DOHH2 (cell line): ENCODE measurements around the gene OTOA.
A peak's percentile ranks its signal among the peaks of the same experiment; 100 is the strongest.
"Not testable (repeated sequence)": the region's sequence is repeated elsewhere in the genome, so short reads cannot be mapped to it uniquely, and the experiment has no call there.

ENCODE experiments used
- H3F3A ChIP-seq: fragments of 200-600 bp; sonication (generic), shearing (Covaris generic); 2 replicates; pipeline ENCODE4 v1.6.0; 2016; ENCODE audit warnings: antibody characterized with exemption, mild to moderate bottlenecking; ENCODE audit not compliant: control insufficient read depth, insufficient read depth
- H3K27ac ChIP-seq: fragments of 200-600 bp; sonication (generic); 2 replicates; pipeline ENCODE4 v1.5.1; 2014; ENCODE audit warnings: low read depth, mild to moderate bottlenecking, low read length, moderate library complexity
- H3K27me3 ChIP-seq: fragments of 200-600 bp; sonication (generic); 2 replicates; pipeline ENCODE4 v1.6.1; 2014; ENCODE audit warnings: mild to moderate bottlenecking, low read length, mixed read lengths; ENCODE audit not compliant: control insufficient read depth
- H3K36me3 ChIP-seq: fragments of 200-600 bp; sonication (generic); 2 replicates; pipeline ENCODE4 v1.6.1; 2014; ENCODE audit warnings: mild to moderate bottlenecking, low read length, moderate library complexity, mixed read lengths; ENCODE audit not compliant: control insufficient read depth
- H3K4me1 ChIP-seq: fragments of 200-600 bp; sonication (generic); 2 replicates; pipeline ENCODE4 v1.6.1; 2014; ENCODE audit warnings: mild to moderate bottlenecking, low read length, mixed read lengths; ENCODE audit not compliant: control insufficient read depth
- H3K4me2 ChIP-seq: fragments of 200-600 bp; sonication (generic); 2 replicates; pipeline ENCODE4 v1.6.0; 2014; ENCODE audit warnings: mild to moderate bottlenecking, low read length, moderate library complexity
- H3K4me3 ChIP-seq: fragments of 200-600 bp; sonication (generic); 2 replicates; pipeline ENCODE4 v1.5.1; 2014; ENCODE audit warnings: mild to moderate bottlenecking, low read length, mixed read lengths
- H3K79me2 ChIP-seq: fragments of 200-600 bp; sonication (generic); 2 replicates; pipeline ENCODE4 v1.6.1; 2014; ENCODE audit warnings: mild to moderate bottlenecking, low read length, mixed read lengths; ENCODE audit not compliant: control insufficient read depth
- H3K9me2 ChIP-seq: fragments of 200-600 bp; sonication (generic); replicated peaks from 2 replicates; pipeline ENCODE4 v1.6.1; 2014; ENCODE audit warnings: mild to moderate bottlenecking, low read length, mixed read lengths; ENCODE audit not compliant: control insufficient read depth
- H3K9me3 ChIP-seq: fragments of 200-600 bp; sonication (generic); 2 replicates; pipeline ENCODE4 v1.6.1; 2014; ENCODE audit warnings: antibody characterized with exemption, low read length, mixed read lengths; ENCODE audit not compliant: control insufficient read depth, insufficient read depth
- H4K20me1 ChIP-seq: fragments of 200-600 bp; sonication (generic); 2 replicates; pipeline ENCODE4 v1.6.0; 2014; ENCODE audit warnings: low read depth, mild to moderate bottlenecking, antibody characterized with exemption, low read length, moderate library complexity; ENCODE audit not compliant: control insufficient read depth, insufficient read depth
- CTCF ChIP-seq: fragments of 200-600 bp; sonication (generic); IDR thresholded peaks from one replicate; pipeline ENCODE4 v1.5.1; 2014; ENCODE audit warnings: antibody characterized with exemption, mild to moderate bottlenecking, low read depth, low read length; ENCODE audit not compliant: poor library complexity, severe bottlenecking
- EZH2phosphoT487 ChIP-seq: fragments of 200-600 bp; sonication (generic); IDR thresholded peaks from 2 replicates; pipeline ENCODE4 v1.6.1; 2017; ENCODE audit warnings: borderline replicate concordance, mild to moderate bottlenecking, antibody characterized with exemption, low read length, moderate library complexity, mixed read lengths

Gene OTOA

GRCh38 chr16:21634216-21634615 lies 29.6 kb upstream of the OTOA start:
- Histone ChIP-seq H3K4me3 (no peak overlapping the region), H3K27ac (no peak overlapping the region), H3F3A (peaks cover 9% of the 10 kb centered on the region), H3K4me1 (peaks cover 13% of the 10 kb centered on the region), H3K9me2 (no peaks in the 10 kb centered on the region), H3K9me3 (peaks cover 2% of the 10 kb centered on the region; the same call in 1 of the 2 replicates), H3K79me2 (no peaks in the 10 kb centered on the region), H3K4me2 (no peak overlapping the region), H3K36me3 (peaks cover 13% of the 10 kb centered on the region), H4K20me1 (no peaks in the 10 kb centered on the region), H3K27me3 (no peaks in the 10 kb centered on the region)
- no peak for TF ChIP-seq CTCF
- TF ChIP-seq EZH2phosphoT487: no peak

- not testable (repeated sequence) for H3K27me3 ChIP-seq, H3K9me2 ChIP-seq, H3K27ac ChIP-seq, H4K20me1 ChIP-seq, H3K79me2 ChIP-seq, H3K36me3 ChIP-seq, H3K9me3 ChIP-seq, H3K4me2 ChIP-seq, H3K4me3 ChIP-seq
- peaks cover 11% of the 10 kb centered on the region for H3F3A ChIP-seq
- H3K4me1 ChIP-seq: peaks cover 21% of the 10 kb centered on the region
Observed at GRCh38 chr16:21635694-21636093, 28.1 kb upstream of the OTOA start.

DNA sequence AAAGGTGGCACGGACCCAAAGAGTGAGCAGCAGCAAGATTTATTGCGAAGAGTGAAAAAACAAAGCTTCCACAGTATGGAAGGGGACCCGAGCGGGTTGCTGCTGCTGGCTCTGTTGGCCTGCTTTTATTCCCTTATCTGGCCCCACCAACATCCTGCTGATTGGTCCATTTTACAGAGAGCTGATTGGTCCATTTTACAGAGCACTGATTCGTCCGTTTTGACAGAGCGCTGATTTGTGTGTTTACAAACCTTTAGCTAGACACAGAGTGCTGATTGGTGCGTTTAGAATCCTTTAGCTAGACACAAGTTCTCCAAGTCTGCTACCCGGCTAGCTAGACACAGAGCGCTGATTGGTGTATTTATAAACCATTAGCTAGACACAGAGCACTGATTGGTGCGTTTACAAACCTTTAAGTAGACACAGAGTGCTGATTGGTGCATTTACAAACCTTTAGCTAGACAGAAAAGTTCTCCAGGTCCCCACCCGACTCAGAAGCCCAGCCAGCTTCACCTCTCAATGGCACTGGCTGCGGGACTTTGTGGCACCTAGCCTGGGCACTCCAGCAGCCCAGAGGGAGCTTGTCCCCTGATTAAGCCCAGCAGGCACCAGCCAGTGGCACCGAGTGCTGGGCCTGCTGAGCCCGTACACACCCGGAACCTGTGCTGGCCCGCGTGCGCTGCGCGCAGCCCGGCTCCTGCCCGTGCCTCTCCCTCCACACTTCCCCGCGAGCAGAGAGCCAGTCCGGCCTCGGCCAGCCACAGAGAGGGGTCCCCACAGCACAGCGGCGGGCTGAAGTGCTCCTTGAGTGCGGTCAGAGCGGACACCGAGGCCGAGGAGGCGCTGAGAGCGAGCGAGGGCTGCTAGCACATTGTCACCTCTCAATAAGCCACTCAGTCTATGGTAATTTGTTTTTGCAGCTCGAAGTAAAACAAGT lies 26.5 kb upstream of the OTOA start:
- H3K79me2 ChIP-seq: peaks cover 17% of the 10 kb centered on the region
- no peak for TF ChIP-seq CTCF
- TF ChIP-seq EZH2phosphoT487: no peak
- H3K27me3 ChIP-seq: no peaks in the 10 kb centered on the region
- H3F3A ChIP-seq: peaks cover 11% of the 10 kb centered on the region
- no peak overlapping the region for H3K4me2 ChIP-seq
- no peak overlapping the region for H3K4me3 ChIP-seq
- H3K36me3 ChIP-seq: peaks cover 7% of the 10 kb centered on the region
- peaks cover 37% of the 10 kb centered on the region for H3K4me1 ChIP-seq
- no peaks in the 10 kb centered on the region for H3K9me3 ChIP-seq
- H3K27ac ChIP-seq: no peak overlapping the region
- H4K20me1 ChIP-seq: no peaks in the 10 kb centered on the region
- H3K9me2 ChIP-seq: no peaks in the 10 kb centered on the region

DNA sequence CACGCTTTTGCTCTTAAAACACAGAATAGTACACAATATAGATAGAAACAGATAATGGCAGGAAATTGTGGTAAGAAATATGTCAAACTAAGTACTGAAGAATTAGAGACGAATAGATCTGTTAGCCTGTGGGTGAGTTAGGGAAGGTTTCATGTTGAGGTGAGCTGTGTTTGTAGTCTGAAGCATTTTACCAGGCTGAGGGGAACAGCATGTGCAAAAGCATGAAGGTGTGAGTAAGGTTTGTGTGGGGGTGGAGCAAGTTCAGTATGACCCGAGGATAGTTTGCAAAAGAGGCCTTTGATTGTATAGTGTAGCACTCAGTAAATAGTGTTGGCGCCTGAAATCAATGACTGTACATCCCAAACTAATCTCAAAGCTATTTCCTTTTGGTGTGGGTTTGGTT lies 25.2 kb upstream of the OTOA start:
- Histone ChIP-seq H4K20me1 (no peaks in the 10 kb centered on the region), H3K9me3 (no peaks in the 10 kb centered on the region), H3K9me2 (no peaks in the 10 kb centered on the region), H3K79me2 (peaks cover 29% of the 10 kb centered on the region), H3K4me2 (0 out of 2 replicates have a peak overlapping the region, but pooled peaks have one; percentile 7), H3F3A (peaks cover 12% of the 10 kb centered on the region), H3K27me3 (no peaks in the 10 kb centered on the region), H3K27ac (no peak overlapping the region; the same call in 1 of the 2 replicates), H3K36me3 (peaks cover 7% of the 10 kb centered on the region), H3K4me1 (peaks cover 50% of the 10 kb centered on the region), H3K4me3 (no peak overlapping the region)
- TF ChIP-seq EZH2phosphoT487 (no peak), CTCF (no peak)
